GM12878 (cell line): ENCODE data around the gene PRR5. TPM values are rescaled to one million over a fixed set of nuclear protein-coding genes. Genes with fewer than 3 reads are reported as not detected.

Source experiments
- ASH2L ChIP-seq: fragments of 300-600, 200-600 bp; sonication (generic); IDR thresholded peaks from 2 replicates; pipeline ENCODE4 v1.6.1; 2017; ENCODE audit warnings: low read depth, mild to moderate bottlenecking, borderline replicate concordance
- CBFB ChIP-seq: IDR thresholded peaks from 2 replicates; pipeline ENCODE4 v1.6.1; 2016; ENCODE audit warnings: antibody characterized with exemption, low read depth
- CEBPB ChIP-seq, 2 experiments: fragments of 150-350 bp in 1 of 2; IDR thresholded peaks; 2 replicates each; pipeline ENCODE4 v1.6.1; 2012 to 2014; ENCODE audit warnings: low read depth in 2 of 2, low read length in 2 of 2, borderline replicate concordance in 1 of 2, inconsistent platforms in 1 of 2
- CEBPZ ChIP-seq: fragments of 150-350 bp; IDR thresholded peaks from 2 replicates; pipeline ENCODE4 v1.6.1; 2016; ENCODE audit warnings: low read depth, low read length
- CHD2 ChIP-seq: IDR thresholded peaks from 2 replicates; pipeline ENCODE4 v1.6.1; 2011; ENCODE audit warnings: low read depth, low read length, improper control_type of control experiment, borderline replicate concordance
- E2F8 ChIP-seq: fragments of 450-650 bp; IDR thresholded peaks from 2 replicates; pipeline ENCODE4 v1.6.1; 2018; ENCODE audit warnings: mild to moderate bottlenecking, low read depth, moderate library complexity; ENCODE audit not compliant: partially characterized antibody
- EZH2 ChIP-seq: IDR thresholded peaks from 2 replicates; pipeline ENCODE4 v1.6.1; 2012; ENCODE audit warnings: low read depth, mild to moderate bottlenecking, control low read depth, inconsistent platforms, low read length, borderline replicate concordance; ENCODE audit not compliant: control insufficient read depth
- HDAC6 ChIP-seq: fragments of 200-600 bp; sonication (generic); IDR thresholded peaks from one replicate; pipeline ENCODE4 v1.8.0; 2017; ENCODE audit warnings: antibody characterized with exemption; ENCODE audit not compliant: unreplicated experiment
- IRF3 ChIP-seq: fragments of 450-650 bp; IDR thresholded peaks from 2 replicates; pipeline ENCODE4 v1.6.1; 2014; ENCODE audit warnings: mild to moderate bottlenecking
- LARP7 ChIP-seq: fragments of 450-650 bp; IDR thresholded peaks from 2 replicates; pipeline ENCODE4 v1.6.1; 2017; ENCODE audit warnings: mild to moderate bottlenecking
- MYB ChIP-seq: fragments of 150-350 bp; IDR thresholded peaks from 2 replicates; pipeline ENCODE4 v1.6.1; 2014; ENCODE audit warnings: mild to moderate bottlenecking, low read depth, low read length, borderline replicate concordance
- MYC ChIP-seq: IDR thresholded peaks from 2 replicates; pipeline ENCODE4 v1.6.1; 2011; ENCODE audit warnings: mild to moderate bottlenecking, low read length, moderate library complexity, inconsistent platforms; ENCODE audit not compliant: insufficient read depth, insufficient replicate concordance, insufficient read length, severe bottlenecking
- NKRF ChIP-seq: fragments of 450-650 bp; conservative IDR thresholded peaks from 2 replicates; pipeline ENCODE4 v1.6.1; 2017; ENCODE audit warnings: mild to moderate bottlenecking, moderate library complexity
- RBBP5 ChIP-seq: fragments of 200-600 bp; sonication (generic); conservative IDR thresholded peaks from 2 replicates; pipeline ENCODE4 v1.6.1; 2016
- RELA ChIP-seq: fragments of 450-650 bp; IDR thresholded peaks from 2 replicates; pipeline ENCODE4 v1.8.0; 2014; ENCODE audit warnings: borderline replicate concordance; ENCODE audit not compliant: partially characterized antibody
- RELB ChIP-seq: fragments of 450-650 bp; IDR thresholded peaks from 2 replicates; pipeline ENCODE4 v1.6.1; 2017; ENCODE audit warnings: low read depth, mild to moderate bottlenecking, moderate library complexity
- SMAD1 ChIP-seq: fragments of 450-650 bp; IDR thresholded peaks from 2 replicates; pipeline ENCODE4 v1.6.1; 2018; ENCODE audit warnings: mild to moderate bottlenecking, low read depth; ENCODE audit not compliant: partially characterized antibody
- SREBF1 ChIP-seq: IDR thresholded peaks from 2 replicates; pipeline ENCODE4 v1.6.1; 2012; ENCODE audit warnings: mild to moderate bottlenecking, low read length
- TBL1XR1 ChIP-seq: IDR thresholded peaks from 2 replicates; pipeline ENCODE4 v1.6.1; 2012; ENCODE audit warnings: low read depth, low read length, improper control_type of control experiment
- YY1 ChIP-seq: IDR thresholded peaks from 2 replicates; pipeline ENCODE4 v1.6.1; 2011; ENCODE audit warnings: low read depth, mild to moderate bottlenecking, low read length
- polyA plus RNA-seq, 11 experiments: library from polyadenylated mRNA; depleted of rRNA in 4 of 11; unstranded in 6 of 11; stranded (reverse) in 5 of 11; fragments of >200 nt; fragmentation: Nextera tagmentation in 4 of 11; fragmentation: Illumina TruSeq in 1 of 11; extraction: Ambion mirVana in 4 of 11; extraction: Trizol in 1 of 11; gene quantifications; 1 replicate in 1 of 11; 2 replicates in 10 of 11; pipeline versions ENCODE4 v1.2.1 to v1.2.3, GENCODE V29; 2011 to 2016; ENCODE audit warnings: inconsistent platforms in 2 of 11, missing spikeins in 2 of 11, low read depth in 1 of 11
- total RNA-seq, 4 experiments: library from RNA; depleted of rRNA in 3 of 4; stranded (reverse); fragments of >200 nt in 3 of 4; fragmentation: Illumina TruSeq in 1 of 4; extraction: Trizol in 1 of 4; gene quantifications; 2 replicates each; pipeline versions ENCODE4 v1.2.1 to v1.2.3, GENCODE V29; 2013 to 2021

PRR5 gene
- total and polyA plus RNA-seq, 10 of the 15 experiments (the other 5 are each of a cell fraction or from before 2014, with no cell fraction given): 0.03 to 9.4 (median 1.5) TPM

GRCh38 chr22:44683237-44683636, 18.8 kb upstream of the PRR5 start (continued):
- TF ChIP-seq IRF3: no peak
- no peak for TF ChIP-seq SREBF1
- no peak for TF ChIP-seq CEBPB (IDR thresholded peaks at IDR 0.05; ENCODE audit: borderline replicate concordance in 1 of 2, low read depth in 2 of 2, low read length in 2 of 2)
- TF ChIP-seq CBFB: peak; percentile 96
- TF ChIP-seq E2F8: no peak
- TF ChIP-seq YY1: no peak
- TF ChIP-seq TBL1XR1: peak; percentile 84
- peak; percentile 63 for TF ChIP-seq MYB
- no peak for TF ChIP-seq CEBPZ
- TF ChIP-seq LARP7: 0 out of 2 replicates have a peak, but pooled peaks have one; percentile 47
- TF ChIP-seq EZH2: no peak
- no peak for TF ChIP-seq SMAD1
- TF ChIP-seq RELA: peak; percentile 22
- no peak for TF ChIP-seq HDAC6
- no peak for TF ChIP-seq RBBP5
- TF ChIP-seq RELB: peak; percentile 56; the same call in 1 of the 2 replicates
- peak; percentile 42; the same call in 1 of the 2 replicates for TF ChIP-seq NKRF
- no peak for TF ChIP-seq ASH2L
- no peak for TF ChIP-seq MYC
- peak; percentile 64; the same call in 1 of the 2 replicates for TF ChIP-seq CHD2
